ENCODE results near the gene MMP8.

Gene MMP8

DNA sequence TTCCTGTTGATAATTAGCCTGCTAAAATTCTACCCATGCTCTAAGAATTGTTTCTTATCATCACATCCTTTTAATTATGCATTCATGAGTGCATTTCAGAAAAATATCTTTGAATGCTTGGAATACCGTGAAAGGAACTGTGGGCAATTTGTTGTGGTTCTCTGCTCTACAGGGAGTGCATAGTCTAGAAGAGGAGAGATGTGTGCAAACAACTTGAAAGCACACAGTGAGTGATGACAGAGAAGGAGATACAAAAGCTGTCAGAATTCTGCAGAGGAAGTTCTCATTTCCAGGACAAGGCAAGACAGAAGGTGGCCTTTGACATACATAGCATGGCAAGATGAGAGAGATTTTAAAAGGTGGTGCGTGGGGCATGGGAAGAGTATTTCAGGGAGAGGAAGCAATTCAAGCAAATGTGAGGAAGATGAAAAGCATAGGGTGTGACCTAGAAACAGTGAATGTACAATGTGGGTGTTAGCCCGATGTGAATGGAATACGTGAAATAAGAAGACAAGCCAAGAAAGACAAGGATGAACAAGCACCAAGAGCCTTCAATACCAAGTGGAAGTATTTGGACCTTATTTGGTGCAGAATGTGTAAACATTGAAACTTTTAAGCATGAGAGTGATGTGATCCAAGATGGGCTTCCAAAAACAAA is 5.0 kb downstream of the MMP8 start:
- DNase-seq (ENCODE audit: low spot score): no peak

DNA sequence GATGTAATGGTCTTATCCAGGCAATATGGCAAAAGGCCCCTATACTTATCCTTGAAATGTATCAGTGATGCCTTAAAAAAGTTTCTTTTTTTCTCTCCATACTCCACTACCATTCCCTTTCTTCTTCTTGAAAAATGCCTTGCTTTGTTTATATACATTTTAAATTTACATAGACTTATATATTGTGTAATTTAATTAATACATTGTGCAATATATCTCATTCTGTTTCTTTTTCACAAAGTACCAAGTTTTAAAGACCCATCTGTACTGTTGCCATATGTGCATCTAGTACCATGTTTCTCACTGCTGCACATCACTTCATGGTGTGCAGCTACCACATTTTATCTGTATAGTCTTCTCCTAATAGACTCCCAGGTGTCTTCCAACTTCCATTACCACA is 7.5 kb downstream of the MMP8 start:
- DNase-seq (ENCODE audit: low spot score): no peak

DNA sequence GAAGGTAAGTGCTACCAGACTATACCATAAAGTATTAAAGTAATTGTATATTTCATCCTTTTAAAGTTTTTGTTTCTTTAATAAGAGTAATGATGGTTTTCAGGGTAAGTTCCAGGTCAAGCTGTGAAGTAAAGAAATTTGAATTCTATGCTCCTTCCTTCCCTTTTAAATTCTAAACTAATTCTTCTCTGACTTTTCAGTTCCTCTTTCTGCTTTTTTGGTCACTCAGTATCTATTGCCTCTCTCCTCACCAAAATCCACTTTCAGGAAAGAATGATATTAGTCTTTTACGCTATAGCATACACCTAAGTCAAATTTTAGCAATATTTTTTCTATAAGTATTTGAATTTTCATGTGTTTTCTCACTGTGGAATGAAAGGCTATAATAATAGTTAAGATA is 8.2 kb downstream of the MMP8 start:
- DNase-seq (ENCODE audit: low spot score): no peak

DNA sequence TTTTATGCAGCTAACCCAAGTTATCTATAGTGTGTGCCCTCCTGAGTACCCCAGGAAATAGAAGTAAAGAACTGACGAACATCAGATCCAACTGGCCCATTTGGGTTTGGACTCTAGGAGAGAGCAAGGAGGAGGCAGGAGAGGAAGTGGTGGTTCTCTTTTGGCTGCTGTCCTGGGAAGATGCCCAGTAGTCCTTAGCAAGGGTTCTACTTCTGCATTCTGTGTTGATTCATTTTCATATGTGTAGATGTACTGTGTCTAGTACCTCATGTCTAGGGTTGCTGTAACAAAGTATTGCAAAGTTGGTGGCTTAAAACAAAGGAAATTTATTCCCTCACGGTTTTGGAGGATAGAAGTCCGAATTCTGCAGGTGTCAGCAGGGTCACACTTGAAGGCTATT is 12.6 kb downstream of the MMP8 start:
- no peak for DNase-seq (ENCODE audit: low spot score)

DNA sequence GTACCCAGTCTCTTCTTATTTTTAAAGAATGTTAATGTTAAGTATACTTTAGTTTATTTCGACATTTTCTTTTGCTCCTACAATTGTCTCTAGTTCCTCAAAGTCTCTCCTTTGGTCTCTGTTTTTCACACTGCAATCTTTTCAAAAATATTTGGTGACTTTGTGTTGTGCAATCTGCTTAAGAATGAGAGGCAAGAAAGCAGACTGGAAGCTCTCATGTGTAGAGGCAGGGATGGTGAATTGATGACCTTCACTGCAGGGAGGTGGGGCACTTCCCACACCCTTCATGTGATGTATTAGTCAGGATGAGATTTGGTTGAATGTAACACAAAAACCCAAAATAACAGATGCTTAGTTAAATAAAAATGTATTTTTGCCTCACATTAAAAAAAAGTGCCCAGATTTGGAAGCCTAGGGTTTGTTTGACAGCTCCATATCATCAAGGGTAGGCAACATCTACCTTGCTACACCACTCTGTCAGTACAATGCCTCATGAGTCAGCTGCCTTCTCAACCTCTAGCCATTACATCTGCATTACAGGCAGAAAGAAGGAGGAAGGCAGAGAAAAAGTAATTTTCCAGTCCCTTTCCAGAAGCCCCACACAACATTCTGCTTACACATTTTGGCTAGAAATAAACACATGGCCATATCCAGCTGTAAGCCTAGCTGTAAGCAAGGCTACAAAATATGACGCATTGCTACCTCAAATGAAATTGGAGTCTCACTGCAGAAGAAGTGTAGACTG is 15.4 kb downstream of the MMP8 start:
- no peak for DNase-seq (ENCODE audit: low spot score)

DNA sequence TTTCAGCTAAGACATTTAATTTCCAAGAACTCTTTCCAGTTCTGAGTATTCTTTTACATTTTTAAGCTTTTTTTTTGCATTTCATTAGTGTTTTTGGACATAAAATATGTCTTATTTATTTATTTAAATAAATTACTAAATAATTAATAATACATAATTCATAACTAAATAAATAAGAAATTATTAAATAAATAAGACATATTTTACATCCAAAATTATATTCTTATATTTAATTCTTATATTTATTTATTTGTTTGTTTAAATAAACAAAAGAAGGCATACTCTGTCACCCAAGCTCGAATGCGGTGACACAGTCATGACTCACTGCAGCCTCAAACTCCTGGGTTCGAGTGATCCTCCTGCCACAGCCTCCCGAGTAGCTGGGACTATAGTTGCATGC is 16.1 kb downstream of the MMP8 start:
- no peak for DNase-seq (ENCODE audit: low spot score)

DNA sequence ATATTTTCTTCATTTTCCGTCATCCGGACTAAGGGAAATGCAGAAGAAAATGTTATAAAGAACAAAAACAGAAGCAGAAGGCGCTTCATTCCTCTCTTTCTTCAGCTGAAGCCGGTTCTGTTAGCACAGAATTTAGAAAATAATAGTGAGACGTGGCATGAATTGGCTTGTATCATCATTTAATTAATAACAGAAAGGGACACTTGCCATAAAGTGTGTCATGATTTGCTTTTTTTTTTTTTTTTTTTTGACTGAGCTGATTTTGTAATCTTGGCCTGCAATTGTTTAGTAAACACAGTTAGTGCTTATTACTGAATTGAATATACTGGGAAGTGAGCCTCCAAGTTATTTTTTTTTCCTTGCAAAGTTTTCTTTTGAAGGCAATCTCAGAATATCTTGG is 19.1 kb downstream of the MMP8 start, which contains the start of gene MMP27:
Gene MMP27 (minus strand): TSS at position 144 of the 400 bp plus-strand sequence. CDS start 55 bp downstream, at position 89.
- no peak for DNase-seq (ENCODE audit: low spot score)

DNA sequence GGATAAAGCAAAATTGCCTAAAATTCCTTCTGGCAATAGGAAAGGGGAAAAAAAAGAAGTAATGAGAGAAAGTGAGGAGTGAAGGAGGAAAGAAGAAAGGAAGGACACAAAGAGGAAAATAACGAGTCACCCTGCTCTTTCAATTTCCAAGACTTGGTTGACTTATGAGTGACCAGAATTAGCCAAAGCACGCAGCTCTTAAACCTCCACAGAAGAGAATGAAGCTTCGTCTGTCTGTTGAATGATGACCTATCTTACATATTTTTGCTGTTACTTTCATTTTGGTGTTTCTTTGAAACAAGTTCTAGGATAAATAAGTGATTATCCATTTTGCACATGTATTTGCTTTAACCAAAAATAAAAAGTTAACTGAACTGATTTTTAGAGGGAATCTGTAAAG is 19.9 kb downstream of the MMP8 start:
- DNase-seq (ENCODE audit: low spot score): no peak

DNA sequence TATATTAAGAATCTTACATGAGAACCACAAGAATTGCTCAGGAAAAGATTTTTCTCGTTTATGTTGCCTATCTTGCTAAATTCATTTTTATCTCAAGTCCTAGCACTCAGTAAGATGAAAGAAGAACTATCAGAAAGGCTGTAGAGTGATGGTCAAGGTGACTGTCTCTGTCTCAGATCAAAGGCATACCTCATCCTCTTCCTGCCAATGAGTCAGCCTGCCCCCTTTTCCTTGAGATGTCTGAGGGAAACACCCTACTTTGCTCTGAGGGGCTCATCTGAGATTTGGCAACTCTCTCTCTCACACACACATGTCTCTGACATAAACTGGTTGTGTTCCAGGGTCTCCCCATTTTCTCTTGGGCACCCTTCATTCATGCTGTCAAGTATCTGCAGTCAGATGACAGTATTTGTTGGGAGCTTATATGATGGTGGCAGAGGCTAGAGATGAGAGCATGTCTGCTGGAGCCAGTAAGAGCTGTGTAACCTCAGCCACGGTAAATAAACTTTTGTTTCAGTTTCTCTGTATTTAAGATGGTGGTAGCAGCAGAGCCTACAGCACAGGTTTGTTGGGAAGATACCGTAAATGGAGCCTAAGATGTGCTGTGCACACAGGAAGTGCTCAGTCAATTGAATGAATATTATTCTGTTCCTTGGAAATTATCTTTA is 20.8 kb downstream of the MMP8 start:
- no peak for DNase-seq (ENCODE audit: low spot score)

DNA sequence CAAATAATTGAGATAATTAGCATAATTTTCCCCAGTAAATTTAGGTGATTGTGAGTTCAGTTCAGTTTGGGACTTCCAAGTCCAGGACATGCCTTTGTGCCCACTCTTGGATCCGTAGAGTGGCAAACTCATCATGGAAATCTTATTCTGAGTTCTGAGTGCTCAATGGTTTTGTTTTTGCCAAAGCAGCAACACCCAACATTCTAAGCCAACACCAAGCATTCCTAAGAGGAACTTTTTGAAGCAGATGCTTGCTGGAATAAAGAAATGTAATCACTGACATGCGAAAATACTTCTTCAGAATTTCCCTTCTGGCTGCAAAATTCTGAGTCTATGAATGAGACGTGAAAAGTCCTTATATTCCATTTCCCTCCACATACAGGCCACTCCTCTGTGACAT is 29.6 kb downstream of the MMP8 start:
- DNase-seq (ENCODE audit: low spot score): no peak

DNA sequence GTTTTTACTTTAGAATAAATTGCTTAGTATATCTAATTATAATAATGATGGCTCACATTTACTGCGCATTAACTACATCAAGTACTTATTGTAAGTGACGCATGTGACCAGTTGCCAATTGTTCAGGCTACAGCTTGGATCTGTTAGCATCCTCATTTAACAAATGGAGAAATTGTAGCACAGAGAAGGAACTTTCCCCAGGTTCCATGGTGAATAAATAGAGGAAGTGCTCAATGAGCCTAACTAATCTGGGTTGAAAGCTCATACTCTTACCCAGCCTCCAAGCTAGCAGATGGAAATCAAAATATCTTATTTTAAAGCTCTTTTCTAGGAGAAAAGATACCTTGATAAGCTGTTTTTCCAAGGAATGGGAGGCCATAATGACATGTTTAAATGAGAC is 39.0 kb downstream of the MMP8 start:
- no peak for DNase-seq (ENCODE audit: low spot score)

DNA sequence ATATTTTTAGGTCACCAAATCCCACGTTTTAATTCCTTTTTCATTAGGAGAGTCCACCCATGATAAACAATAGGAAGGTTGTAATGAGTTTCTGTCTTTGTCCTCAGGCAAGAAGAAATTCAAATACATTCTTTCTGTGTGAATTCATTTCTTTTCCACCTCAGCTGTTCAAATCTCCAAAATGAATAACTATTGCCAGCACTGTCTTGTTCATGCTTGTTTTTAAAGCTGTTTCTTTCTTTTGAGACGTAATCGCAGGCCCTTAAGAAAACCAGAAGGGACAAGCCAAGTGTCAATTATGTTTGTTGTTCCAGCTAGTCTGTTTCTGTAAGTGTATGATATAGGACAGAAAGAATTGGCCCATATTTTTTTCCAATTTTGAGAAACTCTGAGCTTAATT is 39.4 kb downstream of the MMP8 start:
- DNase-seq (ENCODE audit: low spot score): no peak

DNA sequence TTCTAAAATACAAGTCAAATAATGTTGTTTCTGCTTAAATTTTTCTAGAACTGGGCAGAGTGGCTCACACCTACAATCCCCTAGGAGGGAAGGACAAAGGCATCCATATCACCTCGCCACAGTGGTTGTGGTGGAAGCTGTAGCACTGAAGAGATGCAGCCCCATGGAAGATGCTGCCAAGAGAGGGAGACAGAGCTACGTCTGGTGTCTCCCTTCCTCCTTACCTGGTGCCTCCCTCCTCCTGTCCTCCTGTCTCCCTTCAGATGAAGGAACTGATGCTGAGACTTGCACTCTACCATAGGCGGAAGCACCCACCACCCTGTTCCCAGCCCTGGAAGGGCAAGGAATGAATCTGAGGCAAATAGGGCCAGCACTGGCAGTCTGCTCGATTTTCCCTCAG is 41.5 kb downstream of the MMP8 start:
- DNase-seq (ENCODE audit: low spot score): no peak

DNA sequence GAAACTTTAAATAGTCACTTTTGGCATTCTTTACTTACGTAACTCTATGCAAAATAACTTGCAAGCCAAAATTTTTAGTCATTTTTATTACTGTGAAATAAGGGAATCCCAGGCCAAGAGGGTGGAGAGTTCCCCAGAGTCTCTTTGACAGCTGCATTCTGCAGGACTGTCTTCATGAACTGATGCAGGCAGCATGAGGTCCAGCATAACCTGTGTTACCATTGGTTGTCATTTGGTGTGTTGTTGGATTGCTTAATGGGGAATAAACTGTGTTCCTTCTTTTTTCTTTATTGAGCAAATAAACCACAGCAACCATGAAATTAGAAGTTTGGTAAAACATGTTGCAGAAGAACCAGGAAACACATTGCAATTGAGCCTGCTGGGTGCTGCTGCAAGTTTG is 43.8 kb downstream of the MMP8 start:
- DNase-seq (ENCODE audit: low spot score): no peak

DNA sequence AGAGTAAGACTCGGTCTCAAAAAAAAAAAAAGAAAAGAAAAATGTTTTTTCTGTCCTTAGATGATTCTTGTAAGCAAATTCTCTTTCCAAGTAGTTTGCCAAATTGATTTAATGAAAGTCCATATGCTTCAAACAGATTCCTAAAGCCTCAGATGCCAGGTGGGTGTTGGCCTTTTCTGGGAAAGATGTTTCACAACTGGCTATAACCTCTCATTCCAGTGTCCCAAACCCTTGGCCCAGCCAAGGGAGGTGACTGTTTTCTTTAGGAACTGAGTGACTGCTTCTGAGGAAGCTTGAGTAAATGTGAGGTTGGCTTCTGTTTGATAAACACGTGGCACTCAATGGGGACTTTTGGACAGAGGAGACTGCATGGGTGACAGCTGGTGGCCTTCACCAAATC is 46.7 kb downstream of the MMP8 start:
- no peak for DNase-seq (ENCODE audit: low spot score)

DNA sequence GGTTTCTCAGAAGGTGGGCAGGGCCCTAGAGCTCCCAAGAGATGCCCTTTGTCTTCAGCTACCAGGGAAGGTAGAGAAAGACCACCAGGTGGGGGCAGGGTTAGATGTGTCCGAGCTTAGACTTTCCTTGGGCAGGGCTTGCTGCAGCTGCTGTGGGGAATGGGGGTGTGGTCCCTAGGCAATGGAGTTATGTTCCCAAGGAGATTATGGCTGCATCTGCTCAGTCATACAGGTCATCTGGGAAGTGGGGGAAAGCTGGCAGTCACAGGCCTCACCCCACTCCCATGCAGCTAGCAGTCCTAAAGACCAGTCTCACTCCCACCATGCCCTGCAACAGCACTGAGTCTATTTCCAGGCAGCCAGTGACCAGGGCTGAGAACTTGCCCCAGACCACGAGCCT is 48.7 kb downstream of the MMP8 start:
- no peak for DNase-seq (ENCODE audit: low spot score)

DNA sequence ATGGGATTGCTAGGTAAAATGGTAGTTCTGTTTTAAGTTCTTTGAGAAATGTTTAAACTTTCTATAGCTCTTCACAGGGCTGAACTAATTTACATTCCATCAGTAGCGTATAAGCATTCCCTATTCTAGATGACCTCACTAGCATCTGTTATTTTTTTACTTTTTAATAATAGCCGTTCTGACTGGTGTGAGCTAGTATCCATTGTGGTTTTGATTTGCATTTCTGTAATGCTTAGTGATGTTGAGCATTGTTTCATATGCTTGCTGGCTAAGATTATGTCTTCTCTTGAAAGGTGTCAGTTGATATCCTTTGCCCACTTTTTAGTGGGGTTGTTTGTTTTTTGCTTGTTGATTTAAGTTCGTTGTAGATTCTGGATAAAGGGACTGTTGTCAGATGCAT is 55.1 kb downstream of the MMP8 start:
- no peak for DNase-seq (ENCODE audit: low spot score)

DNA sequence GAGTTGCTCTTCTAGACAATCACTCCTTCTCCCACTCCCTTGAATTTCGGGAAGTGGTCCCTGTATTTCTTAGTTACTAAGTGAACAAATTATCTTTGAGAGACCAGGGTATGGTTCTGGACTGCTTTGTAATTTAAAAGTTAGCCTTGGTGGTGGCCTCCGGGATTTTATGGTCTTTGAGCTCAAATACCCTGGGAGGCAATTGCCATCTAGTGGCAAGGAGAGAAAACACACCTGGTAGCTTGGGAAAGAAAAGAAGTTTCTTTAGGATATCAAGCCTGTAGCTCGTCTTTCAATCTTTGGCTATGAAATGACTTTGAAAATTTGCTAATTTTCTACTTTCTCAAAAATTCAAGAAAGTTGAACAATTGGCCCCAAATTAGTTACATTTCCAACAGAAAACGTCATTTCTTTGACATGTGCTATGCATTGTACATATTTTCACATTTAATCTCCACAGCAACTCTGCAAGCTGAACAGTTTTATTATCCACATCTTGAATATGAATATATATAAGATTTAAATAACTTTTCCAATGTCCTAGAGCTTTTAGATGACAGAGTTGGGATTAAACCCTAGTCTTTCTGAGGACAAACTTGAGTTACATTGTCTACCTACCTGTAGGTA is 58.3 kb downstream of the MMP8 start:
- peak; percentile 40 for DNase-seq (ENCODE audit: low spot score)

DNA sequence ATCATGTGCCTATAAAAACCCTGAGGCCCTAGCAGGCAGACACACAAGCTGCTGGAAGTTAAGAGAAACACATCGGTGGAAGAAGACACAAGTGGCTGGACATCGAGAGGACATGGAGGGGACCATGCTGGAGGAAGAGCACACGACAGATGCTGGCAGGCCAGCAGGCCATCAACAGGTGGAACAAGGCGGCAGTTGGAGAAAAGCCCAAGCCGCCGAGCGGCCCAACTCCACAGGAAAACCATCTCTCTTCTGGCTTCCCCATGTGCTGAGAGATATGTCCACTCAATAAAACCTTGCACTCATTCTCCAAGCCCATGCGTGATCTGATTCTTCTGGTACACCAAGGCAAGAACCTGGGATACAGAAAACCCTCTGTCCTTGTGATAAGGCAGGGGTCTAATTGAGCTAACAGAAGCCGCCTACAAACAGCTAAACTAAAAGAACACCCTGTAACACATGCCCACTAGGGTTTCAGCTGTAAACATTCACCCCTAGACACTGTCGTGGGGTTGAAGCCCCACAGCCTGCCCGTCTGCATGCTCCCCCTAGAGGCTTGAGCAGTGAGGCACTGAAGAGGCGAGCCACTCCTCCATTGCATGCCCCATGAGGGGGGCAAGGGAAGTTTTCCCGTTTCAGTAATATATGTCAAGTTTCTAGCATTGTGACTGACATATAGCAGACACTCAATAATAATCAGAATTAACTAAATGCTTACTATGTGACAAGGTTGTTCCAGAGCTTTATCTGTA is 60.6 kb downstream of the MMP8 start:
- no peak for DNase-seq (ENCODE audit: low spot score)

DNA sequence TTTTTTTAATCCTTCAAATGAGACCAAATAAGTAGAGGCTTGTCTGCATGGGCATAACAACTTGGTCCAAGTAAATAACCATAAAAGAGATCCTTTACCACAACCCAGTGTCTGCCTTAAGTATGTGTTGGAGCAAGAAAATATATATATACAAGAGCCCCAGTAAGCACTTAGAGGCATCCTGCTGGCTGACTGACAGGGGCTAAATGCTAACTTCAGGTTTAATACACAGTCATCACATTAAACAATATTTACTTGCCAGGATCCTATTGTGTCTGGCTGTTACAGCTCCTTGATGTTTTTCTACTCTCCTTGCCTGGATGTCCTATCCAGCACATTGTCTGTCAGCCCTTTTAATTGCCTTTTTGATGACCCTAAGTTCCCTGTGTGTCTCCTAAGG is 62.1 kb downstream of the MMP8 start:
- no peak for DNase-seq (ENCODE audit: low spot score)
